GM20000 (cell line): ENCODE data around the gene SARDH.

Experiments used
- DNase-seq: peaks from one replicate; pipeline ENCODE4 v3.0.0; 2012; ENCODE audit warnings: low spot score
- CTCF ChIP-seq: IDR thresholded peaks from 2 replicates; pipeline ENCODE4 v1.5.1; 2012; ENCODE audit warnings: mild to moderate bottlenecking, control low read depth; ENCODE audit errors: extremely low read depth, missing control alignments

Gene SARDH

GRCh38 chr9:133784731-133785561 lies 46.8 kb upstream of the SARDH start:
- no peak for DNase-seq
- TF ChIP-seq CTCF: no peak

- no peak for TF ChIP-seq CTCF
- DNase-seq: no peak
Observed at GRCh38 chr9:133783331-133783731, 45.2 kb upstream of the SARDH start.

- peak; percentile 72 for TF ChIP-seq CTCF
- DNase-seq: peak; percentile 83
Observed at GRCh38 chr9:133782157-133783130, 44.3 kb upstream of the SARDH start.

- no peak for TF ChIP-seq CTCF
Observed at GRCh38 chr9:133781828-133782135, 43.6 kb upstream of the SARDH start.

GRCh38 chr9:133780962-133781827 lies 43.0 kb upstream of the SARDH start:
- no peak for DNase-seq
- TF ChIP-seq CTCF: no peak

More at GRCh38 chr9:133781828-133782135, 43.6 kb upstream of the SARDH start:
- no peak for DNase-seq

GRCh38 chr9:133780404-133780945 lies 42.3 kb upstream of the SARDH start:
- no peak for TF ChIP-seq CTCF
- DNase-seq: no peak
